ENCODE measurements around the gene IL1RAPL2. TPM values are rescaled to one million over a fixed set of nuclear protein-coding genes. Genes with fewer than 3 reads are reported as not detected.
"Not testable (repeated sequence)": the region's sequence is repeated elsewhere in the genome, so short reads cannot be mapped to it uniquely, and the experiment has no call there.

Gene IL1RAPL2
- total and polyA plus RNA-seq, 3 experiments from 2014 or later: not detected

- H3K27ac Mint-ChIP-seq: no peak overlapping the region
- H3K9me3 Mint-ChIP-seq: peaks cover 0 to 3% (median 0%) of the 10 kb centered on the region in 5 donors
- no peaks in the 10 kb centered on the region for H3K4me1 ChIP-seq (ENCODE audit: insufficient read depth, low read length)
- H3K27ac ChIP-seq (ENCODE audit: low read depth, low read length): no peak overlapping the region
- H3K4me3 ChIP-seq (ENCODE audit: low read length): no peak overlapping the region
- no peak for DNase-seq
- no peaks in the 10 kb centered on the region for H3K27me3 ChIP-seq (ENCODE audit: insufficient read depth, low read length, poor library complexity, severe bottlenecking)
- ChIA-PET CTCF (no interaction called here), POLR2A (no interaction called here)
- H3K4me3 Mint-ChIP-seq: no peak overlapping the region
- H3K36me3 Mint-ChIP-seq: no peaks in the 10 kb centered on the region
- H3K9me3 ChIP-seq (ENCODE audit: low read length): no peaks in the 10 kb centered on the region
- no peaks in the 10 kb centered on the region for H3K36me3 ChIP-seq (ENCODE audit: insufficient read depth, low read length)
- no peaks in the 10 kb centered on the region for H3K27me3 Mint-ChIP-seq
- H3K4me1 Mint-ChIP-seq: no peaks in the 10 kb centered on the region
These were observed 1098.2 kb downstream of the IL1RAPL2 start for GRCh38 chrX:105664243-105664642.

- H3K9me3 Mint-ChIP-seq; H3K4me3 ChIP-seq (ENCODE audit: low read length); H3K4me3 Mint-ChIP-seq; H3K27me3 ChIP-seq (ENCODE audit: insufficient read depth, low read length, poor library complexity, severe bottlenecking); H3K4me1 Mint-ChIP-seq; DNase-seq; H3K9me3 ChIP-seq (ENCODE audit: low read length); H3K27ac ChIP-seq (ENCODE audit: low read depth, low read length); H3K36me3 Mint-ChIP-seq; H3K27ac Mint-ChIP-seq; POLR2A ChIA-PET; CTCF ChIA-PET; H3K4me1 ChIP-seq (ENCODE audit: insufficient read depth, low read length); H3K27me3 Mint-ChIP-seq; H3K36me3 ChIP-seq (ENCODE audit: insufficient read depth, low read length): not testable (repeated sequence)
These were observed 1118.3 kb downstream of the IL1RAPL2 start for GRCh38 chrX:105684288-105684687.

GRCh38 chrX:105694839-105695238, 1128.8 kb downstream of the IL1RAPL2 start:
- H3K36me3 ChIP-seq (ENCODE audit: insufficient read depth, low read length): no peaks in the 10 kb centered on the region
- H3K4me1 Mint-ChIP-seq: no peaks in the 10 kb centered on the region
- H3K4me3 Mint-ChIP-seq: no peak overlapping the region
- H3K9me3 ChIP-seq (ENCODE audit: low read length): no peaks in the 10 kb centered on the region
- no peak overlapping the region for H3K27ac Mint-ChIP-seq
- H3K4me3 ChIP-seq (ENCODE audit: low read length): no peak overlapping the region
- no peak for DNase-seq
- no peaks in the 10 kb centered on the region for H3K36me3 Mint-ChIP-seq
- peaks cover 0 to 6% (median 0%) of the 10 kb centered on the region in 5 donors for H3K9me3 Mint-ChIP-seq
- H3K27me3 ChIP-seq (ENCODE audit: insufficient read depth, low read length, poor library complexity, severe bottlenecking): no peaks in the 10 kb centered on the region
- H3K27ac ChIP-seq (ENCODE audit: low read depth, low read length): no peak overlapping the region
- POLR2A ChIA-PET: no interaction called here
- peaks cover 0 to 2% of the 10 kb centered on the region in 2 donors for H3K27me3 Mint-ChIP-seq
- CTCF ChIA-PET: no interaction called here
- H3K4me1 ChIP-seq (ENCODE audit: insufficient read depth, low read length): no peaks in the 10 kb centered on the region

- ChIA-PET POLR2A (no interaction called here), CTCF (no interaction called here)
- Histone ChIP-seq H3K36me3 (ENCODE audit: insufficient read depth, low read length) (no peaks in the 10 kb centered on the region), H3K9me3 (ENCODE audit: low read length) (no peaks in the 10 kb centered on the region), H3K27me3 (ENCODE audit: insufficient read depth, low read length, poor library complexity, severe bottlenecking) (no peaks in the 10 kb centered on the region), H3K4me1 (ENCODE audit: insufficient read depth, low read length) (no peaks in the 10 kb centered on the region), H3K27ac (ENCODE audit: low read depth, low read length) (no peak overlapping the region), H3K4me3 (ENCODE audit: low read length) (no peak overlapping the region)
- no peak overlapping the region for H3K4me3 Mint-ChIP-seq
- H3K9me3 Mint-ChIP-seq: peaks cover 0 to 6% (median 0%) of the 10 kb centered on the region in 5 donors
- H3K27ac Mint-ChIP-seq: no peak overlapping the region
- H3K27me3 Mint-ChIP-seq: peaks cover 0 to 2% of the 10 kb centered on the region in 2 donors
- no peaks in the 10 kb centered on the region for H3K4me1 Mint-ChIP-seq
- H3K36me3 Mint-ChIP-seq: no peaks in the 10 kb centered on the region
- no peak for DNase-seq
These were observed 1129.5 kb downstream of the IL1RAPL2 start for GRCh38 chrX:105695451-105695850.

GRCh38 chrX:105696870-105697269, 1130.9 kb downstream of the IL1RAPL2 start:
- Mint-ChIP-seq H3K27me3 (peaks cover 0 to 2% of the 10 kb centered on the region in 2 donors), H3K4me3 (no peak overlapping the region), H3K4me1 (no peaks in the 10 kb centered on the region), H3K27ac (no peak overlapping the region), H3K9me3 (peaks cover 0 to 4% (median 0%) of the 10 kb centered on the region in 5 donors), H3K36me3 (no peaks in the 10 kb centered on the region)
- DNase-seq: no peak
- H3K36me3 ChIP-seq (ENCODE audit: insufficient read depth, low read length): no peaks in the 10 kb centered on the region
- CTCF ChIA-PET: no interaction called here
- H3K27ac ChIP-seq (ENCODE audit: low read depth, low read length): no peak overlapping the region
- no peaks in the 10 kb centered on the region for H3K4me1 ChIP-seq (ENCODE audit: insufficient read depth, low read length)
- POLR2A ChIA-PET: no interaction called here
- H3K27me3 ChIP-seq (ENCODE audit: insufficient read depth, low read length, poor library complexity, severe bottlenecking): no peaks in the 10 kb centered on the region
- H3K4me3 ChIP-seq (ENCODE audit: low read length): no peak overlapping the region
- H3K9me3 ChIP-seq (ENCODE audit: low read length): no peaks in the 10 kb centered on the region

GRCh38 chrX:105697984-105698781, 1132.2 kb downstream of the IL1RAPL2 start:
- no peaks in the 10 kb centered on the region for H3K36me3 ChIP-seq (ENCODE audit: insufficient read depth, low read length)
- Mint-ChIP-seq H3K9me3 (peaks cover 0 to 4% (median 0%) of the 10 kb centered on the region in 5 donors), H3K27ac (no peak overlapping the region), H3K27me3 (peaks cover 0 to 2% of the 10 kb centered on the region in 2 donors), H3K4me1 (no peaks in the 10 kb centered on the region), H3K4me3 (no peak overlapping the region), H3K36me3 (no peaks in the 10 kb centered on the region)
- ChIA-PET CTCF (no interaction called here), POLR2A (no interaction called here)
- no peak overlapping the region for H3K27ac ChIP-seq (ENCODE audit: low read depth, low read length)
- no peak overlapping the region for H3K4me3 ChIP-seq (ENCODE audit: low read length)
- no peaks in the 10 kb centered on the region for H3K9me3 ChIP-seq (ENCODE audit: low read length)
- no peak for DNase-seq
- H3K4me1 ChIP-seq (ENCODE audit: insufficient read depth, low read length): no peaks in the 10 kb centered on the region
- no peaks in the 10 kb centered on the region for H3K27me3 ChIP-seq (ENCODE audit: insufficient read depth, low read length, poor library complexity, severe bottlenecking)

- CTCF ChIA-PET: no interaction called here
- Histone ChIP-seq H3K36me3 (ENCODE audit: insufficient read depth, low read length) (no peaks in the 10 kb centered on the region), H3K9me3 (ENCODE audit: low read length) (no peaks in the 10 kb centered on the region), H3K4me3 (ENCODE audit: low read length) (no peak overlapping the region), H3K4me1 (ENCODE audit: insufficient read depth, low read length) (no peaks in the 10 kb centered on the region), H3K27me3 (ENCODE audit: insufficient read depth, low read length, poor library complexity, severe bottlenecking) (no peaks in the 10 kb centered on the region), H3K27ac (ENCODE audit: low read depth, low read length) (no peak overlapping the region)
- no peak for DNase-seq
- Mint-ChIP-seq H3K27me3 (no peaks in the 10 kb centered on the region), H3K36me3 (no peaks in the 10 kb centered on the region), H3K9me3 (peaks cover 0 to 4% (median 0%) of the 10 kb centered on the region in 5 donors), H3K4me1 (no peaks in the 10 kb centered on the region), H3K4me3 (no peak overlapping the region), H3K27ac (no peak overlapping the region)
- POLR2A ChIA-PET: no interaction called here
These were observed 1134.3 kb downstream of the IL1RAPL2 start for GRCh38 chrX:105700331-105700730.

GRCh38 chrX:105701310-105702052, 1135.5 kb downstream of the IL1RAPL2 start:
- ChIA-PET CTCF (no interaction called here), POLR2A (no interaction called here)
- peaks cover 0 to 4% (median 0%) of the 10 kb centered on the region in 5 donors for H3K9me3 Mint-ChIP-seq
- H3K27ac Mint-ChIP-seq: no peak overlapping the region
- H3K36me3 ChIP-seq (ENCODE audit: insufficient read depth, low read length): no peaks in the 10 kb centered on the region
- DNase-seq: no peak
- H3K27me3 ChIP-seq (ENCODE audit: insufficient read depth, low read length, poor library complexity, severe bottlenecking): no peaks in the 10 kb centered on the region
- no peak overlapping the region for H3K4me3 Mint-ChIP-seq
- no peaks in the 10 kb centered on the region for H3K36me3 Mint-ChIP-seq
- H3K4me1 ChIP-seq (ENCODE audit: insufficient read depth, low read length): no peaks in the 10 kb centered on the region
- H3K4me1 Mint-ChIP-seq: no peaks in the 10 kb centered on the region
- no peak overlapping the region for H3K4me3 ChIP-seq (ENCODE audit: low read length)
- H3K27ac ChIP-seq (ENCODE audit: low read depth, low read length): no peak overlapping the region
- no peaks in the 10 kb centered on the region for H3K9me3 ChIP-seq (ENCODE audit: low read length)
- H3K27me3 Mint-ChIP-seq: no peaks in the 10 kb centered on the region

All from CD8-positive, alpha-beta memory T cell (primary cell).